Measurements from ENCODE around the gene GNAQ. TPM values are rescaled to one million over a fixed set of nuclear protein-coding genes. Genes with fewer than 3 reads are reported as not detected.
A peak's percentile ranks its signal among the peaks of the same experiment; 100 is the strongest.

GNAQ gene
- total and polyA plus RNA-seq, 2 of the 13 experiments (the other 11 are each of a cell fraction or from before 2014, with no cell fraction given): 16.5 to 17.7 TPM

DNA sequence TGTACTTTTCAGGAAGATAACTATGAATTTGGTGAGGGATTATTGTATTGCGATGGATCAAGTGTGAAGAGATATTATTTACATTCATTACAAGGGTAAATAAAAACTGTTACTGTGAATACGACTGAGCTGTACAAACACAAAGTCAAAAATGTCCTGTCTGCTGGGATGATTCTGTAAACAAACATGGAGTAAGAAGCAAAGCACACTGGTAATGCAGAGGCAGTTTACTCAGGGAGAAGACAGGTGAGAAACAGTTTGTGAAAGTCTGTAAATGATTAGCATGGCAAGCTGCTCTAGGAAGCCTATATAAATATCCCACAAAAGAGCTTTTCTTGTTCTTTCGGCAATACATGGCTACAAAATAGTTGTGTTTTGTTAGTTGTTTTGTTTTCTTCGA, 268.0 kb downstream of the GNAQ start (continued):
- TF ChIP-seq ZNF878 (CRISPR knock-in tag; IDR thresholded peaks at IDR 0.05) (peak; percentile 34; the same call in 1 of the 2 replicates), ZFP90 (CRISPR knock-in tag; IDR thresholded peaks at IDR 0.05; ENCODE audit: borderline replicate concordance) (no peak), ZNF567 (CRISPR knock-in tag; IDR thresholded peaks at IDR 0.05; ENCODE audit: borderline replicate concordance) (no peak; the same call in 1 of the 2 replicates), BCL6 (CRISPR knock-in tag; IDR thresholded peaks at IDR 0.05) (peak; percentile 95), HOXA7 (CRISPR knock-in tag; IDR thresholded peaks at IDR 0.05) (no peak), ONECUT2 (CRISPR knock-in tag; IDR thresholded peaks at IDR 0.05) (no peak), IRF2 (CRISPR knock-in tag; IDR thresholded peaks at IDR 0.05) (0 out of 2 replicates have a peak, but pooled peaks have one; percentile 41), ZSCAN21 (CRISPR knock-in tag; IDR thresholded peaks at IDR 0.05; ENCODE audit: borderline replicate concordance) (no peak), CBFB (CRISPR knock-in tag; IDR thresholded peaks at IDR 0.05) (no peak), ZNF136 (CRISPR knock-in tag; IDR thresholded peaks at IDR 0.05; ENCODE audit: low read depth) (0 out of 2 replicates have a peak, but pooled peaks have one; percentile 40), ZNF292 (CRISPR knock-in tag; IDR thresholded peaks at IDR 0.05; ENCODE audit: borderline replicate concordance, low read depth) (peak; percentile 76; the same call in 1 of the 2 replicates), ZNF446 (CRISPR knock-in tag; IDR thresholded peaks at IDR 0.05) (no peak), TBL1XR1 (IDR thresholded peaks at IDR 0.05; ENCODE audit: borderline replicate concordance, low read length, partially characterized antibody) (peak; percentile 52), ARID5B (CRISPR knock-in tag; IDR thresholded peaks at IDR 0.05) (peak; percentile 91), AFF4 (CRISPR knock-in tag; IDR thresholded peaks at IDR 0.05) (no peak), KLF16 (CRISPR knock-in tag; IDR thresholded peaks at IDR 0.05) (peak in 1 of 2 experiments; percentile 61; a peak in 1 of 4 replicates), MIER3 (CRISPR knock-in tag; IDR thresholded peaks at IDR 0.05; ENCODE audit: borderline replicate concordance) (peak; percentile 36; the same call in 1 of the 2 replicates), SOX6 (IDR thresholded peaks at IDR 0.05) (no peak), SOX6 (CRISPR knock-in tag; IDR thresholded peaks at IDR 0.05) (peak; percentile 88), RFX1 (IDR thresholded peaks at IDR 0.05) (no peak), ZSCAN31 (CRISPR knock-in tag; IDR thresholded peaks at IDR 0.05; ENCODE audit: low read depth) (no peak), HNRNPUL1 (IDR thresholded peaks at IDR 0.05; ENCODE audit: low read depth, low read length) (peak; percentile 99)

Data from HepG2 (cell line).